ENCODE data around the gene ZNF133.
A peak's percentile ranks its signal among the peaks of the same experiment; 100 is the strongest.

Gene ZNF133

DNA sequence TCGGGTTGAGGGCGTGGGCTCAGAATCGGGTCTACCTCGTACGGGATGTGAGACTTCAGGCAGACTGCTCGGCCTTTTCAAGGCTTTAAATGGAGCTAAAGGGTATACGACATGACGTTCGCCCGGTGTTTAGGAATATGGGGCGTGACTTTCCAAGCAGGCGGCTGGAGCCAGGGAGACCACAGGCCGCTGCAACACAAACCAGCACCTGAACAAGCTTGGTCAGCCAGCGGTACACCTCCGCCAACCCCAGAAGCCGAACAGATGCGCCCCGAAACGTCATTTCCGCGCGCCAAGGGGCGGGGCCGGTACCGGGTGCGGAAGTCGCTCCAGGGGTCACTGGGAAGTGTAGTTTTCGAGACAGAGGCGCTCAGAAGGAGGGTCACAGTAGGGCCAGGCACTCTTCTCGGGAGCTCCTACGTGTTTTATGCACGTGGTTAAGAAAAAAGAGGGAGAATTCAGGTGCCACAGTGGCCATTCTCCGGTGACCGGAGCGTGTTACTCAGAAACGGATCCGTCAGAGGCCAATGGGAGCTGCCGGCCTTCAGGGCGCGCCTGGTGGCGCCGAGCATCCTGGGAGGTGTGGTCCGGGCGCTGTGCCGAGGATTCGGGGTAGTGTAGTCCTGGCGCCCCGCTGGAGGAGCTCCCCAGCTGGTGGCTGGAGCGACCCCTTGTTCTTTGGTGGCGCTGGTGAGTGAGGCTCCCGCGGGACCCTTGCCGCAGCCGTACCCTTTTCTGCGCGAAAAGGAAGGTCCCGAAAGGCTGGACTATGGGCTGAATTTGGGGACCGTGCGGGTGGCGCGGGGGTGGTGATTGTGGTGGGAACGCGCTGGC is at the start of gene ZNF133:
TSS of gene ZNF133 (plus strand) at position 613 of the 834 bp plus-strand sequence. CDS start 17,160 bp downstream, outside the sequence.
- TF ChIP-seq, protein P1, sequence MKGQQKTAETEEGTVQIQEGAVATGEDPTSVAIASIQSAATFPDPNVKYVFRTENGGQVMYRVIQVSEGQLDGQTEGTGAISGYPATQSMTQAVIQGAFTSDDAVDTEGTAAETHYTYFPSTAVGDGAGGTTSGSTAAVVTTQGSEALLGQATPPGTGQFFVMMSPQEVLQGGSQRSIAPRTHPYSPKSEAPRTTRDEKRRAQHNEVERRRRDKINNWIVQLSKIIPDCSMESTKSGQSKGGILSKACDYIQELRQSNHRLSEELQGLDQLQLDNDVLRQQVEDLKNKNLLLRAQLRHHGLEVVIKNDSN (IDR thresholded peaks at IDR 0.05), result peak; percentile 42; the same call in 1 of the 2 replicates
- TF ChIP-seq TAF1 (IDR thresholded peaks at IDR 0.05; ENCODE audit: low read depth) (peak; percentile 65), NFIC (IDR thresholded peaks at IDR 0.05) (no peak), CREB1 (IDR thresholded peaks at IDR 0.05; ENCODE audit: low read depth) (peak; percentile 95), TCF12 (IDR thresholded peaks at IDR 0.05; ENCODE audit: low read depth) (peak; percentile 51), YY1 (IDR thresholded peaks at IDR 0.05; ENCODE audit: low read depth) (peak; percentile 15; the same call in 1 of the 2 replicates), FOXM1 (IDR thresholded peaks at IDR 0.05; ENCODE audit: borderline replicate concordance, low read depth) (no peak), TEAD4 (IDR thresholded peaks at IDR 0.05) (0 out of 2 replicates have a peak, but pooled peaks have one; percentile 3), EP300 (IDR thresholded peaks at IDR 0.05; ENCODE audit: borderline replicate concordance) (no peak), EGR1 (IDR thresholded peaks at IDR 0.05) (no peak)
- TF ChIP-seq, protein P2, sequence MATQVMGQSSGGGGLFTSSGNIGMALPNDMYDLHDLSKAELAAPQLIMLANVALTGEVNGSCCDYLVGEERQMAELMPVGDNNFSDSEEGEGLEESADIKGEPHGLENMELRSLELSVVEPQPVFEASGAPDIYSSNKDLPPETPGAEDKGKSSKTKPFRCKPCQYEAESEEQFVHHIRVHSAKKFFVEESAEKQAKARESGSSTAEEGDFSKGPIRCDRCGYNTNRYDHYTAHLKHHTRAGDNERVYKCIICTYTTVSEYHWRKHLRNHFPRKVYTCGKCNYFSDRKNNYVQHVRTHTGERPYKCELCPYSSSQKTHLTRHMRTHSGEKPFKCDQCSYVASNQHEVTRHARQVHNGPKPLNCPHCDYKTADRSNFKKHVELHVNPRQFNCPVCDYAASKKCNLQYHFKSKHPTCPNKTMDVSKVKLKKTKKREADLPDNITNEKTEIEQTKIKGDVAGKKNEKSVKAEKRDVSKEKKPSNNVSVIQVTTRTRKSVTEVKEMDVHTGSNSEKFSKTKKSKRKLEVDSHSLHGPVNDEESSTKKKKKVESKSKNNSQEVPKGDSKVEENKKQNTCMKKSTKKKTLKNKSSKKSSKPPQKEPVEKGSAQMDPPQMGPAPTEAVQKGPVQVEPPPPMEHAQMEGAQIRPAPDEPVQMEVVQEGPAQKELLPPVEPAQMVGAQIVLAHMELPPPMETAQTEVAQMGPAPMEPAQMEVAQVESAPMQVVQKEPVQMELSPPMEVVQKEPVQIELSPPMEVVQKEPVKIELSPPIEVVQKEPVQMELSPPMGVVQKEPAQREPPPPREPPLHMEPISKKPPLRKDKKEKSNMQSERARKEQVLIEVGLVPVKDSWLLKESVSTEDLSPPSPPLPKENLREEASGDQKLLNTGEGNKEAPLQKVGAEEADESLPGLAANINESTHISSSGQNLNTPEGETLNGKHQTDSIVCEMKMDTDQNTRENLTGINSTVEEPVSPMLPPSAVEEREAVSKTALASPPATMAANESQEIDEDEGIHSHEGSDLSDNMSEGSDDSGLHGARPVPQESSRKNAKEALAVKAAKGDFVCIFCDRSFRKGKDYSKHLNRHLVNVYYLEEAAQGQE (IDR thresholded peaks at IDR 0.05; ENCODE audit: low read depth), result no peak
- TF ChIP-seq, protein P3, sequence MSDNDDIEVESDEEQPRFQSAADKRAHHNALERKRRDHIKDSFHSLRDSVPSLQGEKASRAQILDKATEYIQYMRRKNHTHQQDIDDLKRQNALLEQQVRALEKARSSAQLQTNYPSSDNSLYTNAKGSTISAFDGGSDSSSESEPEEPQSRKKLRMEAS (IDR thresholded peaks at IDR 0.05), result peak; percentile 69

DNA sequence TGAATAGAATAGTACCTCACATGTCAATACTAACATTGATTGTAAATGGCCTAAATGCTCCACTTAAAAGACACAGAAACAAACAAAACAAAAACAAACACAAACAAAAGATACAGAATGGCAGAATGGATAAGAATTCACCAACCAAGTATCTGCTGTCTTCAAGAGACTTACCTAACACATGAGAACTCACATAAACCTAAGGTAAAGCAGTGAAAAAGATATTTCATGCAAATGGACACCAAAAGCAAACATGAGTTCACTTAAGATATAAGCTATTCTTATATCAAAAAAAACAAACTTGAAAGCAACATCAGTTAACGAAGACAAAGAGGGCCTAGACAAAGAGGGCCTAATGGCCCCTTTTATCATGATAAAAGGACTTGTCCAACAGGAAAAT is 47.3 kb upstream of the ZNF133 start:
- TF ChIP-seq, protein P1 (IDR thresholded peaks at IDR 0.05), result no peak

DNA sequence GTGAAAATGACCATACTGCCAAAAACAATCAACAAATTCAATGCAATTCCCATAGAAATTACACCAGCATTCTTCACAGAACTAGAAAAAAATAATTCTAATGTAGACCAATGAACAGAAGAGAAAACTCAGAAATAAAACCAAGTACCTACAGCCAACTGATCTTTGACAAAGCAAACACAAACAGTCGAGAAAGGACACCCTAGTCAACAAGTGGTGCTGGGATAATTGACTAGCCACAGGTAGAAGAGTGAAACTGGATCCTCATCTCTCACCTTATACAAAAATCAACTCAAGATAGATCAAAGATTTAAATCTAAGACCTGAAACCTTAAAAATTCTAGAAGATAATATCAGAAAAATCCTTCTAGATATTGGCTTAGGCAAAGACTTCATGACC is 44.5 kb upstream of the ZNF133 start:
- TF ChIP-seq TCF12 (IDR thresholded peaks at IDR 0.05; ENCODE audit: low read depth) (no peak), YY1 (IDR thresholded peaks at IDR 0.05; ENCODE audit: low read depth) (no peak), EP300 (IDR thresholded peaks at IDR 0.05; ENCODE audit: borderline replicate concordance) (no peak), CEBPB (IDR thresholded peaks at IDR 0.05) (no peak), FOXM1 (IDR thresholded peaks at IDR 0.05; ENCODE audit: borderline replicate concordance, low read depth) (no peak), NFIC (IDR thresholded peaks at IDR 0.05) (no peak), EGR1 (IDR thresholded peaks at IDR 0.05) (no peak), RAD21 (IDR thresholded peaks at IDR 0.05; ENCODE audit: low read depth) (no peak), TAF1 (IDR thresholded peaks at IDR 0.05; ENCODE audit: low read depth) (no peak), TEAD4 (IDR thresholded peaks at IDR 0.05) (no peak), ZBTB7A (IDR thresholded peaks at IDR 0.05; ENCODE audit: low read depth) (no peak)
- TF ChIP-seq, protein P2 (IDR thresholded peaks at IDR 0.05; ENCODE audit: low read depth), result no peak
- TF ChIP-seq, protein P1 (IDR thresholded peaks at IDR 0.05), result no peak
- TF ChIP-seq, protein P3 (IDR thresholded peaks at IDR 0.05), result no peak

DNA sequence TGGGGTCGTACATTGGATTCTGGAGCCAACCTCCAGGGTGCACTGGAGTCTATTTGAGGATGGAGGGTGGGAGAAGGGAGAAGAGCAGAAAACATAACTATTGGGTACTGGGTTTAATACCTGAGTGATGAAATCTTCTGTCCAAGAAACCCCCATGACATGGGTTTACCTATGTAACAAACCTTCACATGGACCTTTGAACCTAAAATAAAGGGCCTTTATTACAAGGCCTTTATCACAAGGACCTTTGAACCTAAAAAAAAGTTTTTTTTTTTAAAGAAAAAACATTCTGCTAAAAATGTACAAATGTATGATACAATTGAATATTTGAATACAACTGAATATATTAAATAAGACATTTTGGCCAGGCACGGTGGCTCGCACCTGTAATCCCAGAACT is 38.1 kb upstream of the ZNF133 start:
- no peak for TF ChIP-seq TAF1 (IDR thresholded peaks at IDR 0.05; ENCODE audit: low read depth)
- TF ChIP-seq EGR1 (IDR thresholded peaks at IDR 0.05), result no peak

DNA sequence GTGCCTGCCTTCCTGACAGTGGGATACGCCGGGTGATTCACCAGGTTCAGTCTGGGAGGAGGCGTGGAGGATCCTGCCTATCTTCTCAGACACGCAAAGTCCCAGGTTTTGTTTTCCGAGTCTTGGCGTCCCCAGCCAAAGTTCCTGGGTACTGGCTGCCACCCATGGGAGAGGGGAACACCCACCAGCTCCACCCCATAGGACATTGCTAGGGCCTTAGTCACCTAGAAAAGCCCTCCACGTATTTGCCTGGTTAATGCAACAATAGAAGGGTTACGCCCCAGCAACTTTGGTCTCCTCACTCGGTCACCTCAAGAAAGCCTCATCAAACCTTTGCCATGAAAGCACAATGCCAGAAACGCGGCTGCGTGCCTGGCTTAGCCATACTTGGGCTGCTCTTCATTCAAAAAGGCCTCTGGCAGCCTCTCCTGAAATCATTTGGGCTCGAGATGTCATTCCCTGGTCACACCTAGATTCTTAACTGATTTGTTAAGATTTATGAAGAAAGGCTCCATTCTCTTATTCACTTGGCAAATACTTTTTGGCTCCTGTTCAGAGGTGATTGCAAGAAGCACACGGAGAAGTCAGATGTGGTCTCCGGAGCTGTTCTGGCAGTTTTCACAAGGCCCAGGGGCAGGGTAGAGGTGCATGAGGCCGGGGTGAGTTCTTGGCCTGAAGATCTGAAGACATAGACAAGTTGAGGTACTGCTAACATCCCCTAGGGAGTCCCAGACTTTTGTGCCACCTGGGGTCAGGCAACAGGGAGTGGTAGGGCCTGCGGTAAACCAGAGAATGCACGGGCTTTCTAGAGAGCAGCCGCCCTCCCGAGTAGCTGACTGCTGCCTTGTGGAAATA is 35.5 kb upstream of the ZNF133 start:
- TF ChIP-seq ZBTB7A (IDR thresholded peaks at IDR 0.05; ENCODE audit: low read depth) (peak; percentile 44; the same call in 1 of the 2 replicates), RAD21 (IDR thresholded peaks at IDR 0.05; ENCODE audit: low read depth) (no peak), YY1 (IDR thresholded peaks at IDR 0.05; ENCODE audit: low read depth) (peak; percentile 4; the same call in 1 of the 2 replicates), TAF1 (IDR thresholded peaks at IDR 0.05; ENCODE audit: low read depth) (no peak; the same call in 1 of the 2 replicates), CEBPB (IDR thresholded peaks at IDR 0.05) (0 out of 2 replicates have a peak, but pooled peaks have one; percentile 7), EP300 (IDR thresholded peaks at IDR 0.05; ENCODE audit: borderline replicate concordance) (peak; percentile 96), TCF12 (IDR thresholded peaks at IDR 0.05; ENCODE audit: low read depth) (peak; percentile 91), TEAD4 (IDR thresholded peaks at IDR 0.05) (peak; percentile 91), CREB1 (IDR thresholded peaks at IDR 0.05; ENCODE audit: low read depth) (no peak), EGR1 (IDR thresholded peaks at IDR 0.05) (no peak), FOXM1 (IDR thresholded peaks at IDR 0.05; ENCODE audit: borderline replicate concordance, low read depth) (peak; percentile 93), NFIC (IDR thresholded peaks at IDR 0.05) (peak; percentile 90)
- TF ChIP-seq, protein P3 (IDR thresholded peaks at IDR 0.05), result peak; percentile 43; the same call in 1 of the 2 replicates
- TF ChIP-seq, protein P2 (IDR thresholded peaks at IDR 0.05; ENCODE audit: low read depth), result no peak
- TF ChIP-seq, protein P1 (IDR thresholded peaks at IDR 0.05), result no peak
